ENCODE results near the gene COPG2.
"Not testable (repeated sequence)": the region's sequence is repeated elsewhere in the genome, so short reads cannot be mapped to it uniquely, and the experiment has no call there.

Gene COPG2

DNA sequence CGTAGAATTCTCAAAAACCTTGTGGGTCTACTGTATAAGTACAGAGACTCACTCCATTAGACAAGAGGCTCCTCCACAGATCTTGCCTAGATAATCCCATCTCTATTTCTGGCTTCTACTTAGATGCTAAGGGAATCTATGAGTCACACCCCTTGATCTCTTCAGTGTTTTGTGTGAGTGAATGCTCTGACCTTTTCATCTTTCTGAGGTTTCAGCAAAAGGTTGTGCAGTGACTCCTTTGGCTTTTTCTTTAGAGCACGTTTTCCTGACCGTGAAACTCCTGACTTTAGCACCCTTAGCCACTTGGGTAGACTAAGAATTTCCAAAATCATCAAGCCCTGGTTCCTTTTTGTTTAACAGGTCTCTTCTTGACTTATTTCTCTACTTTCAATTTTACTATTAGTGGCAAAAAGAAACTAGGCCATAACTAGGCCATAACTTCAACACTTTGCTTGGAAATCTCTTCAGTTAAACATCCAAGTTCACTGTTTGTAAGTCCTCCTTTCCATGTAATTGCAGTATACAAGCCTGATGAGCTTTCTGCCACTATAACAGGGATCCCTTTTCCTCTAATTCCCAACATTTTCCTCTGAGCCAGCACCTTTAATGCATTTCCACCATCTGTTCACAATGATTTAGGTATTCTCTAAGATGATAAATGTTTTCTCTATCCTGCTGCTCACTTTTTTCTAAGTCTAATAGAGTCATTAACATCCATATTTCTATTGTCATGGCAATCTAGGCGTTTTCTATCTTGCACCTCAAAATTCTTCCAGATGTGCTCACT lies 19.4 kb downstream of the COPG2 start:
- peak in 1 of 4 experiments; percentile 12 for DNase-seq (ENCODE audit: low read depth in 4 of 4, low spot score in 1 of 4)

DNA sequence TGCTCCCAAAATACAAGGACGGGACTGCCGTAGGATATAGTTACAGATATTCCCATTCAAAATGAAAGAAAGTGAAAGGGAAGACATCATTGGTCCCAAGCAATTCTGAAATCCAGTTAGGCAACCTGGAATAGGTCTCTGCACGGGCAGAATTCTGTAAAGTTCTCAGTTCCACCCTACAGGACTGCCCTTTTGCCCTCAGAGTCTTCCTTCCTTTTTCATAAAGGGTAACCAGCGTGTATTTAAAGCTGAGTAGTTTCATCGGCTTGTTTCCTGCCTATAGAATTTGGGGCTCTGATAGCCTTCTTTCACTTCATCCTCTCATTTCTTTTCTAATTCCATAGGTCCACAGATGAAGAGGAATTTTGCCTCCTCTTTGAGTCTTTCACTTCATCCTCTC lies 20.0 kb downstream of the COPG2 start:
- DNase-seq (ENCODE audit: low read depth in 4 of 4, low spot score in 1 of 4) = no peak

DNA sequence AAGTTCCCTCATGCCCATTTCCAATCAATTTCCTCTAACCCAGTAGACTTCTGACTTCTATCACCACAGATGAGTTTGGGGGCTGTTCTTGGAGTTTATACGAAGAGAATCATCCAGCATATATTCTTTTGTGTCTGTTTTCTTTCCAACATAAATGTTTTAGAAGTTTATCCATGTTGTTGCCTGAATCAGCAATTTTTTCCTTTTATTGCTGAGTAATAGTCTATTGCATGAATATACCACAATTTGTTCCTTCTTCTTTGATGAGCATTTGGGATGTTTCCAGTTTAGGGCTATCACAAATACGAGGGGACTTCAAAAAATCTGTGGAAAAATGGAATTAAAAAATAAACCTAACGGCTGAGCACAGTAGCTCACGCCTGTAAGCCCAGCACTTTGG lies 26.2 kb downstream of the COPG2 start:
- DNase-seq (ENCODE audit: low read depth in 4 of 4, low spot score in 1 of 4) = no peak

DNA sequence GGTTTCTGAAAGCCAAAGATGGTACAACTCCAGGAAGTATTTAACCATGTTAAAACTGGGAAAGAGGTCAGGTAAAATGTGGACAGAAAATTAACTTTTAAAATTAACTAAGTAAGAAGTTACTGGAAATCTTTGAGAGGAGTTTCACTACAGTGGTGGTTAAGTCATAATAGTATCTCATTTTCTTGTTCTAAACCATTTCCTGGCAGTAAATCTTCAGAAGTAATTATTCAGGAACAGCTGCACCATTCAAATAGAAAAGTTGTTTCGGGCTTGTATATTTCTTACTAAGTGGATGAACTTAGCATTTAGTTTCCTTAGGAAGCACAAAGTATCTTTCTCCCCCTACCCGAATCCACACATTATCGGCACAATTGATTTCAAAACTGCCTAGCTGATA lies 27.1 kb downstream of the COPG2 start:
- no peak for DNase-seq (ENCODE audit: low read depth in 4 of 4, low spot score in 1 of 4)

DNA sequence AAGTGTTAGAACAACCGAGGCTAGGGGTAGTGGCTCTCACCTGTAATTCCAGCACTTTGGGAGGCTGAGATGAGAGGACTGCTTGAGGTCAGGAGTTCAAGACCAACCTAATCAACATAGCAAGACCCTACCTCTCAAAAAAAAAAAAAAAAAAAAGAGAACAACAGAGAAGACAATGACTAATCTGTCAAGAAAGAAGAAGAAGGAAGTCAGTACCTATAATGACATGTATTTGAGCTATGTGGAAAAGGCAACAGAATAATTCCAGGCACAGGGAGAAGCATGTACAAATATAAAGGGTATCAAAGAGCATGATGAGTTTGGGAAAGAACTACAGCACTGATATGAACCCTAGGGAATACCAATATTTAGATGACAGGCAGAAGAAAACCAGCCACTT lies 27.5 kb downstream of the COPG2 start:
- DNase-seq (ENCODE audit: low read depth in 4 of 4, low spot score in 1 of 4) = no peak

DNA sequence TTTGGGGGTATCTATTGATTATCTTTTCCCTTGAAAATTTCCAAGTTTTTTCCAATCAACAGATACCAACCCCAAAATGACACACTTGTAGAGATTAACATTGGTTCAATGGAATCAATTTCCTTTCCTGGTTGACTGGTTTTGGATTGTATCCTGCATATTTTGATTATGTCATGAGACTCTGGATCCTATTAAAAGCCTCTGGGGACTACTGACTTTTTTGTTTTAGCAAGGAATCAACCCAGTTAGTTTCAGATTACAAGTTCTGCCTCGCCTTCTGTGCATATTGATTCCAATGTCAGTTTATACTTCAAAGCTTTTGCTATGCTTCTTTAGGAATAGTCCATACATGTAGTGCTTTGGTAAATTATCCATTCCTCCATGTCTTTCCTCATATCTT lies 29.2 kb downstream of the COPG2 start:
- no peak for DNase-seq (ENCODE audit: low read depth in 4 of 4, low spot score in 1 of 4)

DNA sequence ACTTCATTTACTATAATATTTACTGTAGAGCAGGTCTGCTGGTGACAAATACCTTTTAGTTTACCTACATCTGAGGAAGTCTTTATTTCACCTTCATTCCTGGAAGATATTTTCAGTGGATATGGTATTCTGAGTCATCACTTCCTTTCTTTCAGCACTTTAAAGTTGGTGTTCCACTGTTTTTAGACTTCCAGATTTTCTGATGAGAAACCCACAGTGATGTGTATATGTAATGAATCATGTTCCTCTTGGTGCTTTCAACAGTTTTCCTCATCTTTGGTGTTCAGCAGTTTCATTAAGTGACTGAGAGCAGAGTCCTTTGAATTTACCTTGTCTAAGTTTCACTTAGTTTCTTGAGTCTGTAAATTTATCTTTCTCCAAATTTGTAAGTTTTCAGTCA lies 36.4 kb downstream of the COPG2 start:
- DNase-seq (ENCODE audit: low read depth in 4 of 4, low spot score in 1 of 4) = no peak

DNA sequence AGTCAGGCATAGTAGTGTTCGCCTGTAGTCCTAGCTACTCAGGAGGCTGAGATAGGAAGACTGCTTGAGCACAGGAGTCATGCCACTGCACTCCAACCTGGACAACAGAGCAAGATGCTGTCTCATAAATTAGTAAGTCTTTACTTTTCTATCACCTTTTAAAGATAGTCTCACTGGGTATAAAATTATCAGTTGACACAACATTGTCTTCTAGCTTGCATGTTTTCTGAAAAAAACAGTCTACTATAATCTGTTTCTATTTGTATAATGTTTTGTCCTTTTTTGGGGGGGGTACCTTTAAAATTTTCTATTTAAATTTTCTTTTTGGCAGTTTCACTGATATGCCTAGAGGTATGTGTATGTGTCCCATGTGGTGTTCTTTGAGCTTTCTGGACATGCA lies 39.6 kb downstream of the COPG2 start:
- no peak for DNase-seq (ENCODE audit: low read depth in 4 of 4, low spot score in 1 of 4)

DNA sequence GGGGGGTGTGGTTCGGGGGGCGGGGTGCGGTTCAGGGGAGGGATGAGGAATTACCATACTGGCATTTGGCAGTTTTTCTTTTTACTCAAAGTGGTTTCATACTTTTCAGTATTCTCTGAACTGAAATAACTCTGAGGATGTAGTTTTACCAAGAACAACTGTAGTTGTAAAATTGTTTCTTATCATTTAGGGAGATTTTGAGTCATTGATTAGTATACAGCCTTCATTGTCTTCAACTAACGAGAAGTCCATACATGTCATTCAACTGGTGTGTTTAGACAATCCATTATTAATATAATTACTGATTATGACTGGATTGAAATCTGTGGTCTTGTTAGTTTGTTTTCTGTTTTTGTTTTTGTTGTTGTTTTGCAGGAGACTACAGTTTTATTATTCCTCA lies 40.8 kb downstream of the COPG2 start:
- no peak for DNase-seq (ENCODE audit: low read depth in 4 of 4, low spot score in 1 of 4)

DNA sequence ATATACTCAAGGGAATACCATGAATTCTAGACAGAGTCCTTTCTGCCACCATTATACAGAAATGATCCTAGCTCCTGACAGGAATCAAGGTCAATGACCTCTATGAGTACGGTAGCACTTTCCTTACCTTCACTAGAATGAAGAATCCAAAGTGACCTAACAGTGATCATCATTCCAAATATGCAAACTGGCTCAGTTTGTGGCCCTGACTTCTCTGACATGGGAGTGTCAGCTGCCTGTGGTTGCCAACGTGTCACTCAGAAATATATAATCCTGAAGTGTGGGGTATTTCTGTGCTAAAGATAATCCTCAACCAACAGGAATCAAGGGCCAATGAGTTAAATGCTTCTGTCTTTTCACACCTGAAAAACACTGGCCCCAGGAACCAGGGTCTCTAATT lies 45.7 kb downstream of the COPG2 start:
- DNase-seq (ENCODE audit: low read depth in 4 of 4, low spot score in 1 of 4) = no peak

DNA sequence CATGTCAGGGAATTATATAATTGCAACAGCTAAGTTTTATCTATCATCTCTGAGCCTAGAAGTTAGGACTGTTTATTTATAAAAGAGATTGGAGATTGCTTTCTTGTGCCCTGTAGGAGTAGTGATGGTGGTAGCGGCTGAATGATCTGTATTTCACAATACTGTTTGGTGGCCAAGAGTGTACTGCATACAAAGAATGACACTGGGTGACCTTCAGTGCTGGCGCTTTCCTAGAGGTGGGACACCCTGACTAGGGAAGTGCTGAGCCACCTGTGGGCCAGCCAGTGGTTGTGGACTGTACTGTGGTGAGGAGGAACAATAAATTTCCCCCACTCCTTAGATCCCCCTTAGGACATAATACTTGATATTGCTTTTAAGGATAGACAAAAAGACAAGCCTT lies 53.0 kb downstream of the COPG2 start:
- no peak for DNase-seq (ENCODE audit: low read depth in 4 of 4, low spot score in 1 of 4)

DNA sequence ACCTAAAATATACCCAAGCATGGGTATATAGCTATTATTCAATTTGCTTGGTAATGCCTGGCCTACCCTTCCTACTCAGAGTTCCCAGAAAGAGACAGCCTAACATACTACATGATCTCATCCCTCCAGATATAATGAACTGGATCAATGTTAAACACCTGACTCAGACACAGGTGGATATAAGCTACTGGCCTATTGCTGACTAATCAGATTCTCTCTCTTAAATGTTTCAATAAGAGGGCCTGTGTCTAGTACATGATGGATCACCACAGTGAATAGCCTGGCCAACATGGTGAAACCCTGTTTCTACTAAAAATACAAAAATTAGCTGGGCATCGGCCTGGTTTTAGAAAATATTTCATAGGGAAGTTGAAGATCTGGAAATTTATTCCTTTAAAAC lies 54.1 kb downstream of the COPG2 start:
- DNase-seq (ENCODE audit: low read depth in 4 of 4, low spot score in 1 of 4) = no peak

DNA sequence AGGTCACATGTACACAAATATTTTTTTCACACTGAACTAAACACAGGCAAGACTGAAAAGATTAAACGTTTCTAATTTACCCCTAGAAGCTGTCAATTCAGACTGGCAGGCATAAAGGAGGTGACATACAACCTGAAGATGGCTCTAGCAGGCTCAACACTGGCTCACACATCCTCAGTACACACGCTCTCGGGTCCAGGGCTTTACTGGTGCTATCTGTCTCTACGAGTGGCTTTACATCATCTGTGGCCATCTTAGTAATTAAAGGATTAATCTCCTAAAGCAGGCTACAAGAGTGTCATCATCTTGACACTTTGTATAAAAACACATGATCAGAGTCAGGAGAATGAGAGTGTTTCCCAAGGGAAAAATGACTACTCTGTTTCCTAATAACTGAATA lies 57.3 kb downstream of the COPG2 start:
- no peak for DNase-seq (ENCODE audit: low read depth in 4 of 4, low spot score in 1 of 4)

DNA sequence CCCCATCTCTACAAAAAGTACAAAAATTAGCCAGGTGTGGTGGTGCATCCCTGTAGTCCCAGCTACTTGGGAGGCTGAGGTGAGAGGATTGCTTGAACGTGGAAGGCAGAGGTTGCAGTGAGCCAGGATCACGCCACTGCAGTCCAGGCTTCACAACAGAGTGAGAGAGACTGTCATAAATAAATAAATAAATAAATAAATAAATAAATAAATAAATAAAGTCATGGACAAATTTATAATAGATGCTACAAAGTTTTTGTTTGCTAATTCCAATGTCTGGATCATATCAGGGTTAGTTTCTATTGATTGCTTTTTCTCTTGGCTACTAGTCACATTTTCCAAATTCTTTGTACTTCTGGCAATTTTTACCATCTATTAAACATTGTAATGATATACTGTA lies 61.5 kb downstream of the COPG2 start:
- DNase-seq (ENCODE audit: low read depth in 4 of 4, low spot score in 1 of 4) = not testable (repeated sequence)

DNA sequence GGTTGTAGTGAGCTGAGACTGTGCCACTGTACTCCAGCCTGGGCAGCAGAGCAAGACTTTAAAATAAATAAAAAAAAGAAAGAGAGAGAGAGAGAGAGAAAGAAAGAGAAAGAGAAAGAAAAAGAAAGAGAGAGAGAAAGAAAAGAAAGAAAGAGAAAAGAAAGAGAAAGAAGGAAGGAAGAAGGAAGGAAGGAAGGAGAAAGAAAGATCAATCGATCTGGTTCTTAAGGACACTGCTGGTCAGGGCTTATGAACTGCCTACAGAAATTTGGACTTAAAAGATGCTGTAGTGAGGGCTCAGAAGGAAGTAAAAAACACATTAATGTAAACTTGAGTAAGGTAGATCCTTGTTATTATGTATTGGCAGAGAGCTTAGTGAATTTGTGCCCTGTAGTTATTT lies 62.4 kb downstream of the COPG2 start:
- no peak for DNase-seq (ENCODE audit: low read depth in 4 of 4, low spot score in 1 of 4)

DNA sequence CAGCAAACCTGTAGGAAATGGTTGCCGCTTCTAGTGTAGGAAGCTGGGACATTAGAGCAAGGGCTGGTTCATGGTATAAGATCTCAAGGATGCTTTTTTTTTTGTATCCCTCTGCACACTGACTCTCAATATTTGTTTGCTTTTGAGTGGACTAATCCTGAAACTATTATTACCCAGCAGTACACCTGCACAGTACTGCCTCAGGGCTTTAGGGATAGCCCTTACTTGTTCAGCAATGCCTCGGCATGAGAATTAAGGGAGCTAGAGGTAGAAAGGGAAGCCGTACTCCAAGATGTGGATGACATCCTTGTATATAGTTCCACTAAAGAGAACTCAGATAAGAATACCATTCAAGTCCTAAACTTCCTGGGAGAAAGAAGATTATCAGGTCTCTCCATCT lies 70.5 kb downstream of the COPG2 start:
- DNase-seq (ENCODE audit: low read depth in 4 of 4, low spot score in 1 of 4) = no peak

DNA sequence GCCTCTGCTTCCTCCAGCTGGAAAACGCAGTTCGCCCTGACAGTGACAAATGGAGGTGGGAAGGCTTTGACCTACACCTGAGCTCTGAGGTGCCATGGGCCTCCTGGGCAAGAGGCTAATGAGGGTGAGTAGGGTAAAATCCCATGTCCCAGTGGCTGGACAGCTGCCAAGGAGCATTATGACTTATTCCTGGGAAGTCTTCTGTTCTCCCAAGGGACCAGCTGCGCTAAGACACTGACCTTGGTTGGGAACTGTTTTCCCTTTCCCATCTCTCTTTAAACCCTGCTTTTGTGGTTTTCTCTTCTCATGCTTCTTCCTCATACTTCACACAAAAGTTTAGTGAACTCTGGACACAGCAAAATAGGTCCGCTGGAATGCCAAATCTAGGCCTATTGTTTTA lies 72.6 kb downstream of the COPG2 start:
- no peak for DNase-seq (ENCODE audit: low read depth in 4 of 4, low spot score in 1 of 4)

DNA sequence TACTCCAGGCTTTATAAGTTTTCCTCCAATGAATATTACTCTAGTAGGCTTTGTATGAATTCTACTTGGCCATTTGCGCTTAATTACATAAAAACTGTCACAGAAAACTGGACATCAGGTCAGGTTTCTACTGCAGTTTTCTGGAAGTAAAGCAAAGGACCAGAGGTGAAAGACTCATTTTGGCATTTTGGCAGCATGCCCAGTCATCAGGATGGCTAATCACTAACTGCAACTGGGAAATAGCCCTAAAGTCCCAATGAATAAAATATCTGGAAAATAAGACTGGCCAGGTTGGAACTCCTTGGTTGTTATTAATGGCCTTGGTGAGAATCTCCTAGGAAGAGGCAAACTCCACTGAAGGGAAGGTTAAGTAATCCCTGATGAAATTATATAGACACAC lies 75.5 kb downstream of the COPG2 start:
- no peak for DNase-seq (ENCODE audit: low read depth in 4 of 4, low spot score in 1 of 4)

DNA sequence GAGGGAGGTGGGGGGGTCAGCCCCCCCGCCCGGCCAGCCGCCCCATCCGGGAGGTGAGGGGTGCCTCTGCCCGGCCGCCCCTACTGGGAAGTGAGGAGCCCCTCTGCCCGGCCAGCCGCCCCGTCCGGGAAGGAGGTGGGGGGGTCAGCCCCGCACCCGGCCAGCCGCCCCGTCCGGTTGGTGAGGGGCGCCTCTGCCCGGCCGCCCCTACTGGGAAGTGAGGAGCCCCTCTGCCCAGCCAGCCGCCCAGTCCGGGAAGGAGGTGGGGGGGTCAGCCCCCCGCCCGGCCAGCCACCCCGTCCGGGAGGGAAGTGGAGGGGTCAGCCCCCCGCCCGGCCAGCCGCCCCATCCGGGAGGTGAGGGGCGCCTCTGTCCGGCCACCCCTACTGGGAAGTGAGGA lies 77.1 kb downstream of the COPG2 start:
- DNase-seq (ENCODE audit: low read depth in 4 of 4, low spot score in 1 of 4) = not testable (repeated sequence)

DNA sequence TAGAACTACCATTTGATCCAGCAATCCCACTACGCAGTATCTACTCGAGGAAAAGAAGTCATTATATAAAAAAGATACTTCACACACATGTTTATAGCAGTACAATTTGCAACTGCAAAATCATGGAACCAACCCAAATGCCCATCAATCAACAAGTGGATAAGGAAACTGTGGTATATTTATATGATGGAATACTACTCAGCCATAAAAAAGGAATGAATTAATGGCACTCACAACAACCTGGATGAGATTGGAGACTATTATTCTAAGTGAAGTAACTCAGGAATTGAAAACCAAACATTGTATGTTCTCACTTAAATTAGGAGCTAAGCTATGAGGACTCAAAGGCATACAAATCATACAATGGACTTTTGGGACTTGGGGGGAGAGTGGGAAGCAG lies 82.6 kb downstream of the COPG2 start:
- not testable (repeated sequence) for DNase-seq (ENCODE audit: low read depth in 4 of 4, low spot score in 1 of 4)

DNA sequence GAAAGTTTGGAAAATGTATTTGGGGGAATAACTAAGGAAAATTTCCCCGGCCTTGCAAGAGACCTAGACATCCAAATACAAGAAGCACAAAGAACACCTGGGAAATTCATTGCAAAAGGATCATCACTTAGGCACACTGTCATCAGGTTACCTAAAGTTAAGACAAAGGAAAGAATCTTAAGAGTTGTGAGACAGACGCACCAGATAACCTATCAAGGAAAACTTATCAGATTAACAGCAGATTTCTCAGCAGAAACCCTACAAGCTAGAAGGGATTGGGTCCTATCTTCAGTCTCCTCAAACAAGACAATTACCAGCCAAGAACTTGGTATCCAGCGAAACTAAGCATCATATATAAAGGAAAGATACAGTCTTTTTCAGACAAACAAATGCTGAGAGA lies 93.4 kb downstream of the COPG2 start:
- not testable (repeated sequence) for DNase-seq (ENCODE audit: low read depth in 4 of 4, low spot score in 1 of 4)

DNA sequence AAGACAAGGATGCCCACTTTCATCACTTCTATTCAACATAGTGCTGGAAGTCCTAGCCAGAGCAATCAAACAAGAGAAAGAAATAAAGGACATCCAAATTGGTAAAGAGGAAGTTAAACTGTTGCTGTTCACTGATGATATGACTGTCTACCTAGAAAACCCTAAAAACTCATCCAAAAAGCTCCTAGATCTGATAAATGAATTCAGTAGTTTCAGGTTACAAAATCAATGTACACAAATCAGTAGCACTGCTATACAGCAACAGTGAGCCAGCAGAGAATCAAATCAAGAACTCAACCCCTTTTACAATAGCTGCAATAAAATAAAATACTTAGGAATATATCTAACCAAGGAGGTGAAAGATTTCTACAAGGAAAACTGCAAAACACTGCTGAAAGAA lies 98.4 kb downstream of the COPG2 start:
- not testable (repeated sequence) for DNase-seq (ENCODE audit: low read depth in 4 of 4, low spot score in 1 of 4)

DNA sequence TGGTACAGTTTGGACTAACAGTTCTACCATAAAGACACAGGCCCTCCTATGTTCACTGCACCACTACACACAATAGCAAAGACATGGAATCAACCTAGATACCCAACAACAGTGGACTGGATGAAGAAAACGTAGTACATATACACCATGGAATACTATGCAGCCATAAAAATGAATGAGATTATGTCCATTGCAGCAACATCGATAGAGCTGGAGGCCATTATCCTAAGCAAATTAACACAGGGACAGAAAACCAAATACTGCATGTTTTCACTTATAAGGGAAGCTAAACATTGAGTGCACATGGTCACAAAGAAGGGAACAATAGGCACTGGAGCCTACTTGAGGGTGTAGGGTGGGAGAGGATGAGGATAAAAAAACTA lies 101.7 kb downstream of the COPG2 start:
- DNase-seq (ENCODE audit: low read depth in 4 of 4, low spot score in 1 of 4) = no peak
